ENCODE results near the gene ALS2CL. TPM values are rescaled to one million over a fixed set of nuclear protein-coding genes. Genes with fewer than 3 reads are reported as not detected.

The ALS2CL gene
- total and polyA plus RNA-seq, 2 experiments from 2014 or later, result 3.4 to 11.8 TPM

GRCh38 chr3:46711760-46712159 is 18.3 kb upstream of the ALS2CL start (continued):
- TF ChIP-seq, protein P1, sequence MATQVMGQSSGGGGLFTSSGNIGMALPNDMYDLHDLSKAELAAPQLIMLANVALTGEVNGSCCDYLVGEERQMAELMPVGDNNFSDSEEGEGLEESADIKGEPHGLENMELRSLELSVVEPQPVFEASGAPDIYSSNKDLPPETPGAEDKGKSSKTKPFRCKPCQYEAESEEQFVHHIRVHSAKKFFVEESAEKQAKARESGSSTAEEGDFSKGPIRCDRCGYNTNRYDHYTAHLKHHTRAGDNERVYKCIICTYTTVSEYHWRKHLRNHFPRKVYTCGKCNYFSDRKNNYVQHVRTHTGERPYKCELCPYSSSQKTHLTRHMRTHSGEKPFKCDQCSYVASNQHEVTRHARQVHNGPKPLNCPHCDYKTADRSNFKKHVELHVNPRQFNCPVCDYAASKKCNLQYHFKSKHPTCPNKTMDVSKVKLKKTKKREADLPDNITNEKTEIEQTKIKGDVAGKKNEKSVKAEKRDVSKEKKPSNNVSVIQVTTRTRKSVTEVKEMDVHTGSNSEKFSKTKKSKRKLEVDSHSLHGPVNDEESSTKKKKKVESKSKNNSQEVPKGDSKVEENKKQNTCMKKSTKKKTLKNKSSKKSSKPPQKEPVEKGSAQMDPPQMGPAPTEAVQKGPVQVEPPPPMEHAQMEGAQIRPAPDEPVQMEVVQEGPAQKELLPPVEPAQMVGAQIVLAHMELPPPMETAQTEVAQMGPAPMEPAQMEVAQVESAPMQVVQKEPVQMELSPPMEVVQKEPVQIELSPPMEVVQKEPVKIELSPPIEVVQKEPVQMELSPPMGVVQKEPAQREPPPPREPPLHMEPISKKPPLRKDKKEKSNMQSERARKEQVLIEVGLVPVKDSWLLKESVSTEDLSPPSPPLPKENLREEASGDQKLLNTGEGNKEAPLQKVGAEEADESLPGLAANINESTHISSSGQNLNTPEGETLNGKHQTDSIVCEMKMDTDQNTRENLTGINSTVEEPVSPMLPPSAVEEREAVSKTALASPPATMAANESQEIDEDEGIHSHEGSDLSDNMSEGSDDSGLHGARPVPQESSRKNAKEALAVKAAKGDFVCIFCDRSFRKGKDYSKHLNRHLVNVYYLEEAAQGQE (IDR thresholded peaks at IDR 0.05; ENCODE audit: unreplicated experiment), result no peak

DNA sequence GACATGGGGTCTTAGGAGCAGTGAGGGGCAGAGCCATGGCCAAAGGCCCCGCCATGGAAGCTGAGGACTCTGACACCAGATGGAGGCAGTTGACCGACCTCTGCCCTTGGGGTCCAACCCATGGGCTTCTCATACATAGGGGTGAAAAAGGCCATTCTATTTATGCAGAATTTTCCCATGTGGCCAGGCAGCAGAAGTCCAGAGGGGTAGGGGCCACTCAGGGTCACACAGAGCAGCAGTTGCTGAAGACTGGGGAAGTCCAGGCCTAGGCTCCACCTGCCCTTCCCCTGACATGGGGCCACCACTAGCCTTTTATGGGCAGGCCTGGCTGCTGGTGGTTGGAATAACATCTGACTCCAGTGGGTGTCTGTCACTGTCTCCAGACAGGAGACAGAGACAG is 17.8 kb upstream of the ALS2CL start:
- DNase-seq (ENCODE audit: low spot score) (no peak), ATAC-seq (no peak)
- Histone ChIP-seq H3K27ac (ENCODE audit: low read depth) (no peak overlapping the region), H3K27me3 (ENCODE audit: insufficient read depth) (no peaks in the 10 kb centered on the region), H4K20me1 (replicated peaks; ENCODE audit: insufficient read depth) (no peaks in the 10 kb centered on the region), H3K36me3 (ENCODE audit: insufficient read depth) (no peaks in the 10 kb centered on the region), H3K9me2 (ENCODE audit: insufficient read depth) (no peaks in the 10 kb centered on the region), H2AFZ (no peak overlapping the region), H3K4me3 (no peak overlapping the region), H3F3A (replicated peaks; ENCODE audit: low read depth) (no peaks in the 10 kb centered on the region), H3K79me2 (replicated peaks; ENCODE audit: insufficient read depth) (no peaks in the 10 kb centered on the region), H3K4me2 (no peak overlapping the region), H3K4me1 (ENCODE audit: insufficient read depth) (no peaks in the 10 kb centered on the region; the same call in 1 of the 2 replicates)
- H3K9me3 Mint-ChIP-seq, result no peaks in the 10 kb centered on the region
- TF ChIP-seq ZNF331 (CRISPR knock-in tag; IDR thresholded peaks at IDR 0.05; ENCODE audit: low read depth) (no peak), CREB1 (CRISPR knock-in tag; IDR thresholded peaks at IDR 0.05; ENCODE audit: low read depth) (no peak), ZNF114 (CRISPR knock-in tag; IDR thresholded peaks at IDR 0.05) (no peak), EZH2 (IDR thresholded peaks at IDR 0.05; ENCODE audit: low read depth, unreplicated experiment) (no peak), EZH2phosphoT487 (IDR thresholded peaks at IDR 0.05; ENCODE audit: unreplicated experiment) (no peak), CTCF (conservative IDR thresholded peaks at IDR 0.05; ENCODE audit: low read depth in 2 of 2) (no peak), STAT1 (IDR thresholded peaks at IDR 0.05; ENCODE audit: unreplicated experiment) (no peak)
- TF ChIP-seq, protein P1 (IDR thresholded peaks at IDR 0.05; ENCODE audit: unreplicated experiment), result no peak
- TF ChIP-seq, protein P2, sequence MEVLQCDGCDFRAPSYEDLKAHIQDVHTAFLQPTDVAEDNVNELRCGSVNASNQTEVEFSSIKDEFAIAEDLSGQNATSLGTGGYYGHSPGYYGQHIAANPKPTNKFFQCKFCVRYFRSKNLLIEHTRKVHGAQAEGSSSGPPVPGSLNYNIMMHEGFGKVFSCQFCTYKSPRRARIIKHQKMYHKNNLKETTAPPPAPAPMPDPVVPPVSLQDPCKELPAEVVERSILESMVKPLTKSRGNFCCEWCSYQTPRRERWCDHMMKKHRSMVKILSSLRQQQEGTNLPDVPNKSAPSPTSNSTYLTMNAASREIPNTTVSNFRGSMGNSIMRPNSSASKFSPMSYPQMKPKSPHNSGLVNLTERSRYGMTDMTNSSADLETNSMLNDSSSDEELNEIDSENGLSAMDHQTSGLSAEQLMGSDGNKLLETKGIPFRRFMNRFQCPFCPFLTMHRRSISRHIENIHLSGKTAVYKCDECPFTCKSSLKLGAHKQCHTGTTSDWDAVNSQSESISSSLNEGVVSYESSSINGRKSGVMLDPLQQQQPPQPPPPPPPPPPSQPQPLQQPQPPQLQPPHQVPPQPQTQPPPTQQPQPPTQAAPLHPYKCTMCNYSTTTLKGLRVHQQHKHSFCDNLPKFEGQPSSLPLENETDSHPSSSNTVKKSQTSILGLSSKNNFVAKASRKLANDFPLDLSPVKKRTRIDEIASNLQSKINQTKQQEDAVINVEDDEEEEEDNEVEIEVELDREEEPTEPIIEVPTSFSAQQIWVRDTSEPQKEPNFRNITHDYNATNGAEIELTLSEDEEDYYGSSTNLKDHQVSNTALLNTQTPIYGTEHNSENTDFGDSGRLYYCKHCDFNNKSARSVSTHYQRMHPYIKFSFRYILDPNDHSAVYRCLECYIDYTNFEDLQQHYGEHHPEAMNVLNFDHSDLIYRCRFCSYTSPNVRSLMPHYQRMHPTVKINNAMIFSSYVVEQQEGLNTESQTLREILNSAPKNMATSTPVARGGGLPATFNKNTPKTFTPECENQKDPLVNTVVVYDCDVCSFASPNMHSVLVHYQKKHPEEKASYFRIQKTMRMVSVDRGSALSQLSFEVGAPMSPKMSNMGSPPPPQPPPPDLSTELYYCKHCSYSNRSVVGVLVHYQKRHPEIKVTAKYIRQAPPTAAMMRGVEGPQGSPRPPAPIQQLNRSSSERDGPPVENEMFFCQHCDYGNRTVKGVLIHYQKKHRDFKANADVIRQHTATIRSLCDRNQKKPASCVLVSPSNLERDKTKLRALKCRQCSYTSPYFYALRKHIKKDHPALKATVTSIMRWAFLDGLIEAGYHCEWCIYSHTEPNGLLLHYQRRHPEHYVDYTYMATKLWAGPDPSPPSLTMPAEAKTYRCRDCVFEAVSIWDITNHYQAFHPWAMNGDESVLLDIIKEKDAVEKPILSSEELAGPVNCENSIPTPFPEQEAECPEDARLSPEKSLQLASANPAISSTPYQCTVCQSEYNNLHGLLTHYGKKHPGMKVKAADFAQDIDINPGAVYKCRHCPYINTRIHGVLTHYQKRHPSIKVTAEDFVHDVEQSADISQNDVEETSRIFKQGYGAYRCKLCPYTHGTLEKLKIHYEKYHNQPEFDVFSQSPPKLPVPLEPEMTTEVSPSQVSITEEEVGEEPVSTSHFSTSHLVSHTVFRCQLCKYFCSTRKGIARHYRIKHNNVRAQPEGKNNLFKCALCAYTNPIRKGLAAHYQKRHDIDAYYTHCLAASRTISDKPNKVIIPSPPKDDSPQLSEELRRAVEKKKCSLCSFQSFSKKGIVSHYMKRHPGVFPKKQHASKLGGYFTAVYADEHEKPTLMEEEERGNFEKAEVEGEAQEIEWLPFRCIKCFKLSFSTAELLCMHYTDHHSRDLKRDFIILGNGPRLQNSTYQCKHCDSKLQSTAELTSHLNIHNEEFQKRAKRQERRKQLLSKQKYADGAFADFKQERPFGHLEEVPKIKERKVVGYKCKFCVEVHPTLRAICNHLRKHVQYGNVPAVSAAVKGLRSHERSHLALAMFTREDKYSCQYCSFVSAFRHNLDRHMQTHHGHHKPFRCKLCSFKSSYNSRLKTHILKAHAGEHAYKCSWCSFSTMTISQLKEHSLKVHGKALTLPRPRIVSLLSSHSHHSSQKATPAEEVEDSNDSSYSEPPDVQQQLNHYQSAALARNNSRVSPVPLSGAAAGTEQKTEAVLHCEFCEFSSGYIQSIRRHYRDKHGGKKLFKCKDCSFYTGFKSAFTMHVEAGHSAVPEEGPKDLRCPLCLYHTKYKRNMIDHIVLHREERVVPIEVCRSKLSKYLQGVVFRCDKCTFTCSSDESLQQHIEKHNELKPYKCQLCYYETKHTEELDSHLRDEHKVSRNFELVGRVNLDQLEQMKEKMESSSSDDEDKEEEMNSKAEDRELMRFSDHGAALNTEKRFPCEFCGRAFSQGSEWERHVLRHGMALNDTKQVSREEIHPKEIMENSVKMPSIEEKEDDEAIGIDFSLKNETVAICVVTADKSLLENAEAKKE (CRISPR knock-in tag; IDR thresholded peaks at IDR 0.05), result no peak
- H3K4me1 Mint-ChIP-seq, result peaks cover 4% of the 10 kb centered on the region; the same call in 2 of the 3 replicates
- no peaks in the 10 kb centered on the region for H3K36me3 Mint-ChIP-seq (ENCODE audit: low read depth)
- no peak overlapping the region for H3K27ac Mint-ChIP-seq
- no peak overlapping the region for H3K4me3 Mint-ChIP-seq
- peaks cover 4% of the 10 kb centered on the region for H3K27me3 Mint-ChIP-seq (ENCODE audit: insufficient read depth, low read depth, poor library complexity)

All from GM23338 (cell line).